ENCODE measurements around the gene DCP1B. TPM values are rescaled to one million over a fixed set of nuclear protein-coding genes. Genes with fewer than 3 reads are reported as not detected.

The DCP1B gene
- total and polyA plus RNA-seq, 2 donors (not counting 3 experiments of a cell fraction or from before 2014, with no cell fraction given) = 11.2 to 19.8 TPM

DNA sequence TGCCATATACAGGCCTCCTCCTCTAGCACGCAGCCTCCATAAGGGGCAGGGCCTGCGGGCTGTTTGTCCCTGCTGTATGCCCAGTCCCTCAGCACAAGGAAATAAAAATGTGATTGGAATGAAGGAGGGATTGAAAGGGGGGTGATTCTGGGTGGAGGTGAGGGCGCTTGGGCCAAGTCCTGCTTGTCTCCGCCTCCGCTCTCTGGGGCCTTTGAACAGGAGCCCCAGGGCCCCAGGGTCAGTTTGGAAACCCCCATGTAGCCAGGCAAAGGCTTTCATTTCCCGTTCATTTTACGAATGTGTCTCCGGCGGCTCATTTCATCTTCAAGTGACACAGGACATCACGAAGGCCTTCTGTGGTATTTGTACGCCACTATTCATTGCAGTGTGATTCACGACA lies 81.3 kb downstream of the DCP1B start:
- Histone ChIP-seq H3K9me1 (replicated peaks; ENCODE audit: control insufficient read depth, extremely low read depth, insufficient read depth, low read length) (no peaks in the 10 kb centered on the region), H3K27ac (ENCODE audit: insufficient read depth, low read depth, low read length) (no peak overlapping the region), H3K79me2 (ENCODE audit: control insufficient read depth, insufficient read depth, low read length) (no peaks in the 10 kb centered on the region), H3K27me3 (ENCODE audit: control insufficient read depth in 2 of 2, insufficient read depth in 2 of 2, low read length in 2 of 2) (peaks cover 3 to 9% of the 10 kb centered on the region in 2 experiments), H3K36me3 (ENCODE audit: control insufficient read depth in 2 of 2, extremely low read depth in 1 of 2, insufficient read depth in 2 of 2, low read length in 2 of 2) (no peaks in the 10 kb centered on the region), H2AFZ (ENCODE audit: low read depth, low read length) (no peak overlapping the region), H3K4me3 (replicated peaks in 1 of 3; ENCODE audit: insufficient read depth in 1 of 3, low read depth in 1 of 3, low read length in 3 of 3) (no peak overlapping the region), H3K9ac (replicated peaks; ENCODE audit: extremely low read depth, insufficient read depth, low read length) (no peak overlapping the region), H3K9me3 (replicated peaks; ENCODE audit: control insufficient read depth, insufficient read depth, low read length) (no peaks in the 10 kb centered on the region), H4K20me1 (replicated peaks; ENCODE audit: control insufficient read depth, extremely low read depth, insufficient read depth, low read length) (no peaks in the 10 kb centered on the region), H3K4me2 (ENCODE audit: insufficient read depth, low read length) (no peak overlapping the region), H3K4me1 (ENCODE audit: control insufficient read depth, extremely low read depth, insufficient read depth, low read length) (no peaks in the 10 kb centered on the region)
- CTCF ChIA-PET = interaction anchor here (3.1 kb wide), 1 partner anchor 17 kb away, joined by 17 read pairs; no protein-coding TSS in a partner anchor
- BruUV-seq (replicated peaks) = no TSS peak
- FAIRE-seq (no peak), DNase-seq (ENCODE audit: low read depth, low spot score) (no peak)
- intact Hi-C loops (cut with micrococcal nuclease) (no loop called here), dilution Hi-C loops (cut with MboI; ENCODE audit: extremely low pct_ligation_motif_present, low sequenced_read_pairs) (no loop called here)
- POLR2A ChIA-PET = no interaction called here
- no peak for TF ChIP-seq MYC (IDR thresholded peaks at IDR 0.05; ENCODE audit: low read depth, low read length)
- TF ChIP-seq GATA2 (IDR thresholded peaks at IDR 0.05; ENCODE audit: insufficient read depth, insufficient read length, low read depth, low read length) = no peak
- TF ChIP-seq POLR2AphosphoS5 (IDR thresholded peaks at IDR 0.05; ENCODE audit: insufficient read depth, low read depth, low read length) = no peak
- no peak for TF ChIP-seq JUN (IDR thresholded peaks at IDR 0.05; ENCODE audit: borderline replicate concordance, insufficient read depth, insufficient read length, low read depth)
- TF ChIP-seq EZH2 (IDR thresholded peaks at IDR 0.05; ENCODE audit: borderline replicate concordance, low read depth, low read length, severe bottlenecking) = no peak
- TF ChIP-seq FOS (IDR thresholded peaks at IDR 0.05; ENCODE audit: borderline replicate concordance, insufficient read depth, low read length) = no peak
- TF ChIP-seq, protein P1, sequence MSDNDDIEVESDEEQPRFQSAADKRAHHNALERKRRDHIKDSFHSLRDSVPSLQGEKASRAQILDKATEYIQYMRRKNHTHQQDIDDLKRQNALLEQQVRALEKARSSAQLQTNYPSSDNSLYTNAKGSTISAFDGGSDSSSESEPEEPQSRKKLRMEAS (IDR thresholded peaks at IDR 0.05; ENCODE audit: insufficient read depth, insufficient read length) = no peak
- TF ChIP-seq POLR2A (IDR thresholded peaks at IDR 0.05; ENCODE audit: low read depth, low read length) = no peak
- TF ChIP-seq, protein P2, sequence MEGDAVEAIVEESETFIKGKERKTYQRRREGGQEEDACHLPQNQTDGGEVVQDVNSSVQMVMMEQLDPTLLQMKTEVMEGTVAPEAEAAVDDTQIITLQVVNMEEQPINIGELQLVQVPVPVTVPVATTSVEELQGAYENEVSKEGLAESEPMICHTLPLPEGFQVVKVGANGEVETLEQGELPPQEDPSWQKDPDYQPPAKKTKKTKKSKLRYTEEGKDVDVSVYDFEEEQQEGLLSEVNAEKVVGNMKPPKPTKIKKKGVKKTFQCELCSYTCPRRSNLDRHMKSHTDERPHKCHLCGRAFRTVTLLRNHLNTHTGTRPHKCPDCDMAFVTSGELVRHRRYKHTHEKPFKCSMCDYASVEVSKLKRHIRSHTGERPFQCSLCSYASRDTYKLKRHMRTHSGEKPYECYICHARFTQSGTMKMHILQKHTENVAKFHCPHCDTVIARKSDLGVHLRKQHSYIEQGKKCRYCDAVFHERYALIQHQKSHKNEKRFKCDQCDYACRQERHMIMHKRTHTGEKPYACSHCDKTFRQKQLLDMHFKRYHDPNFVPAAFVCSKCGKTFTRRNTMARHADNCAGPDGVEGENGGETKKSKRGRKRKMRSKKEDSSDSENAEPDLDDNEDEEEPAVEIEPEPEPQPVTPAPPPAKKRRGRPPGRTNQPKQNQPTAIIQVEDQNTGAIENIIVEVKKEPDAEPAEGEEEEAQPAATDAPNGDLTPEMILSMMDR (IDR thresholded peaks at IDR 0.05; ENCODE audit: extremely low read depth in 1 of 2, insufficient read depth in 1 of 2, low read depth in 1 of 2, low read length in 2 of 2) = no peak

Data from endothelial cell of umbilical vein (primary cell).